ENCODE data around the gene ARHGAP35. TPM values are rescaled to one million over a fixed set of nuclear protein-coding genes. Genes with fewer than 3 reads are reported as not detected.

The ARHGAP35 gene
- total and polyA plus RNA-seq, 2 donors (not counting 3 experiments of a cell fraction or from before 2014, with no cell fraction given): 25.7 to 51.3 TPM

- Histone ChIP-seq H3K27me3 (ENCODE audit: control insufficient read depth in 2 of 2, insufficient read depth in 2 of 2, low read length in 2 of 2) (no peaks in the 10 kb centered on the region), H3K36me3 (ENCODE audit: control insufficient read depth in 2 of 2, extremely low read depth in 1 of 2, insufficient read depth in 2 of 2, low read length in 2 of 2) (no peaks in the 10 kb centered on the region), H3K9ac (replicated peaks; ENCODE audit: extremely low read depth, insufficient read depth, low read length) (no peak overlapping the region), H3K4me2 (ENCODE audit: insufficient read depth, low read length) (no peak overlapping the region), H2AFZ (ENCODE audit: low read depth, low read length) (no peak overlapping the region), H3K79me2 (ENCODE audit: control insufficient read depth, insufficient read depth, low read length) (peaks cover 38% of the 10 kb centered on the region), H3K27ac (ENCODE audit: insufficient read depth, low read depth, low read length) (no peak overlapping the region), H4K20me1 (replicated peaks; ENCODE audit: control insufficient read depth, extremely low read depth, insufficient read depth, low read length) (peaks cover 12% of the 10 kb centered on the region), H3K9me1 (replicated peaks; ENCODE audit: control insufficient read depth, extremely low read depth, insufficient read depth, low read length) (no peaks in the 10 kb centered on the region), H3K4me3 (replicated peaks in 1 of 3; ENCODE audit: insufficient read depth in 1 of 3, low read depth in 1 of 3, low read length in 3 of 3) (no peak overlapping the region), H3K9me3 (replicated peaks; ENCODE audit: control insufficient read depth, insufficient read depth, low read length) (no peaks in the 10 kb centered on the region), H3K4me1 (ENCODE audit: control insufficient read depth, extremely low read depth, insufficient read depth, low read length) (peaks cover 30% of the 10 kb centered on the region)
- dilution Hi-C loops (cut with MboI; ENCODE audit: extremely low pct_ligation_motif_present, low sequenced_read_pairs): no loop called here
- DNase-seq (ENCODE audit: low read depth, low spot score) (peak; percentile 15), FAIRE-seq (no peak)
- intact Hi-C loops (cut with micrococcal nuclease): no loop called here
- TF ChIP-seq POLR2A (IDR thresholded peaks at IDR 0.05; ENCODE audit: low read depth, low read length): no peak
- no peak for TF ChIP-seq POLR2AphosphoS5 (IDR thresholded peaks at IDR 0.05; ENCODE audit: insufficient read depth, low read depth, low read length)
- TF ChIP-seq JUN (IDR thresholded peaks at IDR 0.05; ENCODE audit: borderline replicate concordance, insufficient read depth, insufficient read length, low read depth): no peak
- CTCF ChIA-PET: interaction anchor here (1.0 to 3.4 kb wide), 7 partner anchors 9 to 90 kb away, joined by 3 to 10 read pairs (median 6); no protein-coding TSS in a partner anchor
- BruUV-seq (replicated peaks): no TSS peak
- POLR2A ChIA-PET: no interaction called here
These were observed 41.1 kb downstream of the ARHGAP35 start for GRCh38 chr19:46901701-46902401.

- Histone ChIP-seq H4K20me1 (replicated peaks; ENCODE audit: control insufficient read depth, extremely low read depth, insufficient read depth, low read length) (peaks cover 12% of the 10 kb centered on the region), H2AFZ (ENCODE audit: low read depth, low read length) (no peak overlapping the region), H3K9me1 (replicated peaks; ENCODE audit: control insufficient read depth, extremely low read depth, insufficient read depth, low read length) (no peaks in the 10 kb centered on the region), H3K4me2 (ENCODE audit: insufficient read depth, low read length) (no peak overlapping the region), H3K27ac (ENCODE audit: insufficient read depth, low read depth, low read length) (no peak overlapping the region), H3K4me1 (ENCODE audit: control insufficient read depth, extremely low read depth, insufficient read depth, low read length) (peaks cover 30% of the 10 kb centered on the region), H3K9ac (replicated peaks; ENCODE audit: extremely low read depth, insufficient read depth, low read length) (no peak overlapping the region), H3K27me3 (ENCODE audit: control insufficient read depth in 2 of 2, insufficient read depth in 2 of 2, low read length in 2 of 2) (no peaks in the 10 kb centered on the region), H3K9me3 (replicated peaks; ENCODE audit: control insufficient read depth, insufficient read depth, low read length) (no peaks in the 10 kb centered on the region), H3K4me3 (replicated peaks in 1 of 3; ENCODE audit: insufficient read depth in 1 of 3, low read depth in 1 of 3, low read length in 3 of 3) (no peak overlapping the region), H3K36me3 (ENCODE audit: control insufficient read depth in 2 of 2, extremely low read depth in 1 of 2, insufficient read depth in 2 of 2, low read length in 2 of 2) (no peaks in the 10 kb centered on the region), H3K79me2 (ENCODE audit: control insufficient read depth, insufficient read depth, low read length) (peaks cover 34% of the 10 kb centered on the region)
- TF ChIP-seq EZH2 (IDR thresholded peaks at IDR 0.05; ENCODE audit: borderline replicate concordance, low read depth, low read length, severe bottlenecking): no peak
- TF ChIP-seq MAX (IDR thresholded peaks at IDR 0.05; ENCODE audit: insufficient read depth, insufficient read length): no peak
- TF ChIP-seq MYC (IDR thresholded peaks at IDR 0.05; ENCODE audit: low read depth, low read length): no peak
- TF ChIP-seq FOS (IDR thresholded peaks at IDR 0.05; ENCODE audit: borderline replicate concordance, insufficient read depth, low read length): no peak
- no peak for TF ChIP-seq POLR2AphosphoS5 (IDR thresholded peaks at IDR 0.05; ENCODE audit: insufficient read depth, low read depth, low read length)
- TF ChIP-seq POLR2A (IDR thresholded peaks at IDR 0.05; ENCODE audit: low read depth, low read length): no peak
- TF ChIP-seq GATA2 (IDR thresholded peaks at IDR 0.05; ENCODE audit: insufficient read depth, insufficient read length, low read depth, low read length): no peak
- TF ChIP-seq CTCF (IDR thresholded peaks at IDR 0.05; ENCODE audit: extremely low read depth in 1 of 2, insufficient read depth in 1 of 2, low read depth in 1 of 2, low read length in 2 of 2): no peak
- no peak for TF ChIP-seq JUN (IDR thresholded peaks at IDR 0.05; ENCODE audit: borderline replicate concordance, insufficient read depth, insufficient read length, low read depth)
- ChIA-PET POLR2A (no interaction called here), CTCF (interaction anchor here (1.2 to 3.4 kb wide), 6 partner anchors 8 to 89 kb away, joined by 3 to 10 read pairs (median 6); no protein-coding TSS in a partner anchor)
- no TSS peak for BruUV-seq (replicated peaks)
- no peak for DNase-seq (ENCODE audit: low read depth, low spot score)
- intact Hi-C loops (cut with micrococcal nuclease) (no loop called here), dilution Hi-C loops (cut with MboI; ENCODE audit: extremely low pct_ligation_motif_present, low sequenced_read_pairs) (no loop called here)
- no peak for FAIRE-seq
These were observed 41.6 kb downstream of the ARHGAP35 start for GRCh38 chr19:46902402-46902766.
